Gastroesophageal sphincter (tissue), 3 donors: Measurements from ENCODE around the gene RANBP1.

Experiments
- CTCF ChIP-seq, 4 experiments: fragments of 200-600 bp in 2 of 4; fragments of 450-650 bp in 2 of 4; sonication (generic) in 1 of 4; IDR thresholded peaks; one replicate each; pipeline ENCODE4 v1.5.1; 2017 to 2019; ENCODE audit warnings: antibody characterized with exemption in 4 of 4, mild to moderate bottlenecking in 2 of 4, moderate library complexity in 2 of 4
- POLR2A ChIP-seq, 2 donors: fragments of 450-650 bp; IDR thresholded peaks; one replicate each; pipeline ENCODE4 v1.6.1; 2017; ENCODE audit warnings: antibody characterized with exemption in 2 of 2, mild to moderate bottlenecking in 2 of 2, moderate library complexity in 1 of 2

GRCh38 chr22:20139391-20140106 is 23.6 kb downstream of the RANBP1 start:
- no peak for TF ChIP-seq POLR2A (IDR thresholded peaks at IDR 0.05)
- no peak for TF ChIP-seq CTCF (IDR thresholded peaks at IDR 0.05)
